GM19351 (cell line): ENCODE data around the gene LRRC39.
"Not testable (repeated sequence)": the region's sequence is repeated elsewhere in the genome, so short reads cannot be mapped to it uniquely, and the experiment has no call there.

Source experiments
- ATAC-seq: cut with Tn5 transposase; IDR thresholded peaks from one replicate; pipeline ENCODE4 v1.9.1; 2021; ENCODE audit warnings: mild to moderate bottlenecking, moderate library complexity; ENCODE audit not compliant: unreplicated experiment

Gene LRRC39

DNA sequence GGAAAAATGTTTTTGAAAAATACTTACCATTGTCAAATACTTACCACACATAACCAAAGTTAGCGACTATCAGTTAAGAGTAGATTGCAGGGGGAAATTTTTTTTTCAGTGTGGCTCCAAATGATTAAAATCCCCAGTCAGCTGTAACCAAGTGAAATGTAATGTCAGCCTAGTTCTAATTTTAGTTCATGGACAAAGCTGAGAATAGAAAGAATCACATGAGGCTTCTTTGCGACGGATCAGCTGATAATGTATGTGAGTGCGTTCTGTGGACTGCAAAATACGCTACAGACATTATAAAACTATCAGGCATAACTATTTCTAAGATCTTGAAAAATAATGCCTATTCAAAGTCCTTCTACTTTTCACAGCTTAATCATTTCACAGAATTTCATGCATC, at the start of gene LRRC39:
TSS of gene LRRC39 (minus strand) at position 166 of the 400 bp plus-strand sequence. CDS start 9,740 bp downstream, outside the sequence.
- ATAC-seq: no peak

DNA sequence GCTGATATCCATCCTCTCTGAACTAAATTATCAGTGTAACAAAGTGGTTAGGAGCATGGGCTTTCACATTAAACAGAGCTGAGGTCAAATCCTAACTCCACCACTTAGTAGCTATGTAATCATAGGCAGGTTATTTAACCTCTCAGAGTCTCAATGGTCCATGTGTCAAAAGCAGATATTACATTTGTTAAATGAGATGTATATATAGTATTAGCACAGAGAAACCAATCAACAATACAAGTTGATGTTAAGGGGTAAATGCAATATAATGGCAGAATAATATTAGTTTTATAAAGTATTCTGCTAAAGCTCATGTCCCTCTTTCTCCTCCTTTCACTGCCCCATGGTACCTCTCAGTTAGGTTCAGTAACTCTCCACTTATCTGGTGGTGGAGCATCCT, 44.4 kb upstream of the LRRC39 start:
- no peak for ATAC-seq

DNA sequence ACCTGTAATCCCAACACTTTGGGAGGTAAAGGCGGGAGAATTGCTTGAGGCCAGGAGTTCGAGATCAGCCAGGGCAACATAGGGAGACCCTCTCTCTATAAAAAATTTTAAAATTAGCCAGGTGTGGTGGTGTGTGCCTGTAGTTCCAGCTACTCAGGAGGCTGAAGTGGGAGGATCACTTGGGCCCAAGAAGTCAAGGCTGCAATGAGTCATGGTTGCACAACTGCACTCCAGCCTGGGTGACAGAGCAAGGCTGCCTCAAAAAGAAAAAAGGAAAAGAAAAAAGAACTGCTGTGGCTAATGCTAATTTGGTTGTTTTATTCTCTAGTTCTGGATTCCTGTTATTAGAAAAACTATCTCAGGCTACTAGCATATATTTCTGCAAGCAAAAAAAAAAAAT, 41.8 kb upstream of the LRRC39 start:
- no peak for ATAC-seq

DNA sequence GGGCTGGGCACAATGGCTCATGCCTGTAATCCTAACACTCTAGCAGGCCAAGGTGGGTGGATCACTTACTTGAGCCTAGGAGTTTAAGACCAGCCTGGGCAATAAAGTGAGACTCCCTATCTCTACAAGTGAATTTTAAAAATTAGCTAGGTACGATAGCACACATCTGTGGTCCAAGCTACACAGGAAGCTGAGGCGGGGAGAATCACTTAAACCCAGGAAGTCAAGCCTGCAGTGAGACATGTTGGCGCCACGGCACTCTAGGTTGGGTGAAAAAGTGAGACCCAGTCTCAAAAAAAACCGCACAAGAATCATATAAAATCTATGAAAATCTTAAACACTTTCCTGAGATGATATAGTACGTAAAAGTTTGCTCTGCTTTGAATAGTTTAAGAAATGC, 41.4 kb upstream of the LRRC39 start:
- no peak for ATAC-seq

DNA sequence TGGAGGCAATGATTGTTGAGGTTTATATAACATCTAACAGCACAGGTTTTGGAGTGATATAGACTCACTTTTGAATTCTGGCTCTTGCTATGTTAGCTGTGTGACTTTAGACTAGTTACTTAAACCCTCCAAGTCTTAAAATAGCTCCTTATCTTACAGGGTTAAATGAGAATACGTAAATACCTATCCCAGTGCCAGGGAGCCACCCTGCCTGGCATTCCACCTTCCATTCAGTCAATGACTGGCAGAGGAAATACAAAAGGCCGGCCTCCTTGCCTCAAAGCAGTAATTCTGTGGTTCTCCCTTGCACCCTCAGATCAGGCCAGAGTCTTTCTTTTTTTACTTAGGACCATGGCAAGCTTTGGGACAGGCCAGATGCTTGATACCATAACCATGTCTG, 39.8 kb upstream of the LRRC39 start:
- ATAC-seq: no peak

DNA sequence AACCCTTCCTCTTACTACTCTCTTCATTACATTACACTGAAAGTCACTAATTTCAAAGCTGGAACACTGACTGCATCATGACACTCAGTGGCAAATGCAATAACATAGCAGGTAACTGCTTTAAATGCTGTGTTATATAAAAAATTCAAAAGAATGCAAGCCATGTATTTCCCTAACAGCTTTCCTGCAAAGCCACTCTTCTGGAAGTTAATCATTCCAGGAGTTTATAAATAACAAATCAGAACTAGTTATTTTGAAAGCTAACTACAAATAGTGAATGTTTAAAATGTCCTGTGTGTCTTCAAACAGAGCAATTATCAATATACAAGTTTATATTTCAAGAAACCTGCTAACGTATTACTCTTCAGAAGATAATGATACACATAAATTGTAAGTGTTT, 37.0 kb upstream of the LRRC39 start:
- no peak for ATAC-seq

DNA sequence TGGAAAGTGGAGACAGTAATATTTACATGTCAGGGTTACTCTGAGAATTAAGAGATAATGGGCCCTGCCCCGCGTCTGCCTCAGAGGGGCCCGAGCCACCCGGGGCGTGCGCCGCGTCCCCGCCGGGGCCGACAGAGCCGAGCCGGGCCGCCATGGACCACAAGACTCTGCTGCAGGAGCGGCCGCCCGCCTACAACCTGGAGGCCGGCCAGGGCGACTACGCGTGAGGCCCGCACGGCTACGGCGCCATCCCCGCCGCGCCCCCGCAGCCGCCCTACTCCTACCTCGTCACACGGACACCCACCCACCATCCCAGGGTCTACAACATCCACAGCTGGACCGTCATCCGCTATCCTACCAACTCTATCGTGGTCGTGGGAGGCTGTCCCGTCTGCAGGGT, 35.1 kb upstream of the LRRC39 start:
- ATAC-seq: no peak

DNA sequence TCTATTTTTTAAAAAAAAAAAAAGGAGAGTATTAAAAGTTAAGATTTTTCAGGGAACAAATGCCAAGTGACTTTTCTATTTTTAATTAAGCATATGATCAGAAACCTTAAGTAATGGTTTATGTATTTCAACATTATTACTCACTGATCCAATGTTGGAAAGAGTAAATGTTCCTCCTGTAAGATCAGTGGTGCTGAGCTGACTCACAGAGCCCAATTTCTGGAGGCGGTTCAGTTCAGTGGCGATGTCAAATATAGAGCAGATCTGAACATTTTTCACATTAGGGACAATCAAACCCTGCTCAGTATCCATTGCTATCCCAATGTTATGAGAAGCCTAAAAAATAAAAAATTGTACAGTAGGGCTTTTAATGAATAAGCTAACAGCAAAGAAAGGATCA, 28.2 kb upstream of the LRRC39 start:
- ATAC-seq: no peak

DNA sequence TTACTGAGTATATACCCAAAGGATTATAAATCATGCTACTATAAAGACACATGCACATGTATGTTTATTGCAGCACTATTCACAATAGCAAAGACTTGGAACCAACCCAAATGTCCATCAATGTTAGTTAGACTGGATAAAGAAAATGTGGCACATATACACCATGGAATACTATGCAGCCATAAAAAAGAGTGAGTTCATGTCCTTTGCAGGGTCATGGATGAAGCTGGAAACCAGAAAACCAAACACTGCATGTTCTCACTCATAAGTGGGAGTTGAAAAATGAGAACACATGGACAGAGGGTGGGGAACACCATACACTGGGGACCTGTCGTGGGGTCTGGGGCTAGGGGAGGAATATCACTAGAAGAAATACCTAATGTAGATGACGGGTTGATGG, 27.5 kb upstream of the LRRC39 start:
- ATAC-seq: not testable (repeated sequence)

DNA sequence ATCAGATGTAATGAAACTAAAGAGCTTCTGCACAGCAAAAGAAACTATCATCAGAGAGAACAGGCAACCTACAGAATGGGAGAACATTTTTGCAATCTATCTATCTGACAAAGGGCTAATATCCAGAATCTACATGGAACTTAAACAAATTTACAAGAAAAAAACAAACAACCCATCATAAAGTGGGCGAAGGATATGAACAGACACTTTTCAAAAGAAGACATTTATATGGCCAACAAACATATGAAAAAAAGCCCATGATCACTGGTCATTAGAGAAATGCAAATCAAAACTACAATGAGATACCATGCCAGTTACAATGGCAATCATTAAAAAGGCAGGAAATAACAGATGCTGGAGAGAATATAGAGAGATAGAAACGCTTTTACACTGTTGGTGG, 27.0 kb upstream of the LRRC39 start:
- not testable (repeated sequence) for ATAC-seq

DNA sequence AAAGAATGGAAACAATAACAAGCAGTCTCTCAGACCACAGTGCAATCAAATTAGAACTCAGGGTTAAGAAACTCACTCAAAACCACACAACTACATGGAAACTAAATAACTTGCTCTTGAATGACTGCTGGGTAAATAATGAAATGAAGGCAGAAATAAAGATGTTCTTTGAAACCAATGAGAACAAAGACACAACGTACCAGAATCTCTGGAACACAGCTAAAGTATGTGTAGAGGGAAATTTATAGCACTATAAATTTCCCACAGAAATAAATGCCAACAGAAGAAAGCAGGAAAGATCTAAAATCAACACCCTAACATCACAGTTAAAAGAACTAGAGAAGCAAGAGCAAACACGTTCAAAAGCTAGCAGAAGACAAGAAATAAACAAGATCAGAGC, 24.6 kb upstream of the LRRC39 start:
- ATAC-seq: not testable (repeated sequence)

DNA sequence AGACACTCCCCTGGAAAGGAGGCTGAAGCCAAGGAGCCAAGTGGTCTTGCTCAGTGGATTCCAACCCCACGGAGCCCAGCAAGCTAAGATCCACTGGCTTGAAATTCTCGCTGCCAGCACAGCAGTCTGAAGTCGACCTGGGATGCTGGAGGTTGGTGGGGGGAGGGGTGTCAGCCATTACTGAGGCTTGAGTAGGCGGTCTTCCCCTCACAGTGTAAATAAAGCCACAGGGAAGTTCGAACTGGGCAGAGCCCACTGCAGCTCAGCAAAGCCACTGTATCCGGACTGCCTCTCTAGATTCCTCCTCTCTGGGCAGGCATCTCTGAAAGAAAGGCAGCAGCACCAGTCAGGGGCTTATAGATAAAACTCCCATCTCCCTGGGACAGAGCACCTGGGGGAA, 22.0 kb upstream of the LRRC39 start:
- not testable (repeated sequence) for ATAC-seq

DNA sequence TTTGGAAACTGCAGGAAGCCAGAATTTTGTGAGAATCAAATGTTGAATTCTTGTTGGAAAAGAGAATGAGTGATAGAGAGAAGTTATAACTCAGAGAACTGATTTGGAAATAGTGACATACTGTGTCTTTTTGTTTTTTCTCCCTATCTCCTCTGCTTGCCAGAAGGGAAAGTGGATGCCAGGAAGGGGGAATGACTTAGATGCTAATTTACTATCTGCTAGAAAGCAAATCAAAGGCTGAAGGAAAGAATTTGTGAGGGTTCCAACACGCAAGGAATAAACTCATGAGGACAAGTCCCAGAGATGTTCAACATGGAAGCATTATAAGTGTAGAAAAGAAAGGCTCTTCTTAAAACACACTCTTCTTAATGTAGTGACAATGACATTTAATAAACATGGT, 20.5 kb upstream of the LRRC39 start:
- no peak for ATAC-seq

DNA sequence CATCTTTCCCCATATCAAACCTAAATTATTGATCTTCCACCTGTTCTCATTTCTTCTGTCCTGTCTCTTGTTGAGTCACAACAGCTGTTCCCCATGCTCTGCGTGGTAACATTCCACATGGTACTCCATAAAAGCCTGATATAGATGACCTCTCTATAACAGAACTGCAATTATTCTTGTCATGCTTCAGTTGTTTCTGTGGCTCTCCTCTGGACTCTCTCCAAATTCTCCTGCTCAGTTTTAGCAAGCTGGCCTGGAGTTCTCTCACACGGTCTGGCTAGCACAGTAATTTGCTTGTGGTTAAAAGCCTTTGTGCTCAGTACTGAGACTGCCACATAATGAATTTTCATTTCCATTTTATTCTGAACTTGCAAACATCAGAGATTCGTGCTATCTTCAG, 10.6 kb upstream of the LRRC39 start:
- ATAC-seq: peak; percentile 57

DNA sequence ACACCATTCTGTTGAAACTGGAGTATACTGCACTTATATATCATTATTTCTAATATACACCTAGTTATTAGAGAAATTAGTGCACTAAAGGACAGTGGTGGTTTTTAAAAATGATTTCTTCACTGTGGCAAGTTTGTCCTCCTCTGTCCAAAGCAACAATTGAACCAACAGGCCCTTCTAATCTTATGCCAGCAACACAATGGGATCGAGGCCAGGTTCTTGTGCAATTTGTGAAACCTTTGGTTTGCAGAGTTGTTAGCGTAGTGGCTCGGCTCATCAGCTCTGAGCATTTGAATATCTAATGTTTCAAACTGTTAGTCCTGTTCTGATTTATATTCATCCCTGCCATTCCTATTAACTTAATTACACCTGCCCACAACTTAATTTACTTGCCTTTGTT, 9.9 kb upstream of the LRRC39 start:
- ATAC-seq: no peak

DNA sequence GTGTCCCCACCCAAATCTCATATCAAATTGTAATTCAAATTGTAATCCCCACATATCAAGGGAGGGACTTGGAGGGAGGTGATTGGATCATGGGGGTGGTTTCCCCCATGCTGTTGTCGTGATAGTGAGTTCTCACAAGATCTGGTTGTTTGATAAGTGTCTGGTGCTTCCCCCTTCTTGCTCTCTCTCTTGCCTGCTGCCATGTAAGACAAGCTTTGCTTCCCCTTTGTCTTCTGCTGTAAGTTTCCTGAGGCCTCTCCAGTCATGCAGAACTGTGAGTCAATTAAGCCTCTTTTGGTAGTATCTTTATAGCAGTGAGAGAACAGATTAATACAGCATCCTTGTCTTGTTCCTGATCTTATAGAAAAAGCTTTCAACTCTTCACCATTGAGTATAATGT, 6.5 kb upstream of the LRRC39 start:
- ATAC-seq: peak; percentile 90

DNA sequence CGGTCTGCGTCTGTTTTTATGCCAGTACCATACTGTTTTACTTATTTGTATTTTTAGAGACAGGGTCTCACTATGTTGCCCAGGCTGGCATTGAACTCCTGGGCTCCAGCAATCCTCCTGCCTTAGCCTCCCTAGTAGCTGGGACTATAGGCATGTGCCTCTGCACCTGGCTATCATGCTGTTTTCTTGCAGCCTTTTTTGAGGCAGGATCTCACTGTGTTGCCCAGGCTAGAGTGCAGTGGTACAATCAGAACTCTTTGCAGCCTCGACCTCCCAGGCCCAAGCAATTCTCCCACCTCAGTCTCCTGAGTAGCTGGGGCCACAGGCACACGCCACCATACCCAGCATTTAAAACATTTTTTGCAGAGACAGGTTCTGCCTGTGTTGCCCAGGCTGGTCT, 5.3 kb upstream of the LRRC39 start:
- ATAC-seq: no peak

DNA sequence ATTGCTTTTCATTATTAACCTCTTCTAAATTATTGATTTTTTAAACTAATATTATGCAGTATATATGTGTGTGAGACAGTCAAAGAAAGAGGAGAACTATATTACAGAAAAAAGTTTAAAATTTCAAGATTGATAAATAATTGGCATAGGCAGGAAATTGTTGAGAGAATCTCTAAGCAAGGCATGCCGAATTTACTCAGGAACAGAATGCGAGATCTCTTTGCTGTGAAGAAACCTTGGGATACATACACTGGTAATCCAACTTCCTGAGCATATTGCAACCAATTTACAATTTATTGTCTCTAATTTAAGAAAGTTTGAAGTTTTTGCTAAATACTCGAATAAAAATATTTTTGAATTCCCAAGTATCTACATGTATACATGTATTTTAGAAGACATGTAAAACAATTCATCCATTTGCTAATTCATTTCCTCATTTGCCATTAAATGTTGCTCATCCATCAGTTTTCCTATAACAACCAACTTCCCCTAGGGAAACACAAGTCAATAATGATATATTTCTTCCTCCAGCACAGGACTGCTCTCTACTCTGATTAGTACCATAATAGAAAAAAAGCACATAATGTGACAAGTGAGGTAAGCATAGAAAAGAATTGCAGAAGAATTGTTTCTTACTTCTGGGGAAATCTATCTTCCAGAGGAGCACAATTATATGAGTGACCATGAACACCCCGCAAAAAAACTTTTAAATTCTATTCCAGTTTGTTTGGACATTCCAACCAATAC, 588 bp downstream of the LRRC39 start:
- ATAC-seq: no peak

DNA sequence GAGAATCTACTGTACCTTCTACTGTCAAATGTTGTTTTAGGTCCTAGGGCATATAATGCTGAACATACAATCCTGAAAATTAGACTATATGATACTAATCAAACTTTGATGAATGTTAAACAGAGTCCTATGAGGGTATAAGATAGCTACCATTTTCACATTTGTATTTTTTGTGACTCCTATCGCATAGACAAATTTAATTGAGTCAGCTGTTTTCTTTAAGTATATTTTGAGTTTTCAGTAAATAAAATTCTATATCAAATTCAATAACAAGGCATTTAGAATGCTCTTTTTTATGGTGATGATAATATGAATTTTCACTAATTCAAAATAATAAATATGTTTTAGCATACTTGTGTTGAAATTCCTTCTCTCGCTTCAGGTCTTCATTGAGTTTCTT, 10.0 kb downstream of the LRRC39 start:
- no peak for ATAC-seq

DNA sequence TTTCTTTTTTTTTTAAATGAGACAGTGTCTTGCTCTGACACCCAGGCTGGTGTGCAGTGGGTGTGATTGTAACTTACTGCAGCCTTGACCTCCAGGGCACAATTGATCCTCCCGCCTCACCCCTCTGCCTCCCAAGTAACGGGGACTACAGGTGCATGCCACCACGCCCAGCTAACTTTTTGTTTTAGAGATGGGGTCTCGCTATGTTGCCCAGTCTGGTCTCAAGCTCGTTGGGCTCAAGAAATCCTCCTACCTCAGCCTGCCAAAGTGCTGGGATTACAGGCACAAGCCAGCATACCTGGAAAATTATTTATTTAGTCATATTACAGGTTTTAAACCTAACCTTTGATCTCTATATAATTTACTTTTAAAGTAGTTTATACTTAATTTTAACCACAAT, 13.4 kb downstream of the LRRC39 start:
- ATAC-seq: no peak

DNA sequence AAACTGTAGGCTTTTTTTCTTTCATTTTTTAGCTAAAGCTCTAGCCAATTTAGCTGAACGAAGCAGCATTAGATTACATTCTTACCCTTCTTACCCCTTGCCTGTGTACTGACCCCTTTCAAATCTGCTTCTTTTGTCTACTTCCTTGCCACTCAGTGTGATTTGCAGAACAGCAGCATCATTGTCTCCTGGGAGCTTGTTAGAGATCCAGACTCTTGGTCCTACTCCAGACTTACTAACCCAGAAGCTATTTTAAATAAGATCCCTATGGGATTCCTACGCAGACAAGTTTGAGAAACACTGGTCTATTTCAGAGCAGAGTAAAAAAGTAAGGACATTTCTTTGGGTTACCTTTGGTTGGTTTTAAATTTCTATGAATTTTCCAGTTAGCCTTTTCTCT, 13.8 kb downstream of the LRRC39 start:
- no peak for ATAC-seq

DNA sequence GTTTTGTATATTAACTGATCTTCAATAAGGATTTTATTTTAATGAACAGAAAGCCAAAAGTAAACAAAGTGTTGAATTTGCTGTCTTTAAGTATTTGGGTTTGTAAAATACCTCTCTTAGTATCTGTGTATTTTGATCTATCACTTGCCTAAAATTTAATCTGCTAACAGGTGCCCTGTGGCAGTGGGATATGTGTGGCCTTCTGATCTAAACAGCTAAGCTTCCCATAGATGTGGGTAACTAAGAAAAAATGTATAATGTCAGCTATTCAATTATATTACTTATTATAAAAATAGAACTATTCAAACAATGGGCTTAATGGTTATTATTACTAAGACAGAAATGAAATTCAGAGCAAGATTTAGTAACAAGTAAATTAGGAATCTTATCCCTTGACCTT, 15.2 kb downstream of the LRRC39 start:
- no peak for ATAC-seq

DNA sequence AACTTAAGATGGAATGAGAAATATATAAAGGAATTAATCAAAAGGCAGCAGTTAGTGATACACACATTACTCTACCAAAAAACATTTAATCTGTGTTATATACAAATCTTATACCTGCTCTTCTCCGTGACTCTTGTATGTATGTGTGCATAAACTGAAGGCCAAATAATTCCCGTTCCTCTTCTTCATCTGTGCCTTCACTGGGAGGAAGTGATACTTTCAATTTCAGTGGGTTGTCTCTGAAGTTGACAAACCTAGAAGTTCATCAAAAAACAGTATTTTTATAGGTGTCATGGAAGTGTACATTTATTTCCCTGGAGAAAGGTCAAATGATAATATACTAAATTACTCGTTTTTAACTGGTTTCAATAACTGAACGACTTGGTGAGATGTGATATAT, 25.8 kb downstream of the LRRC39 start:
- peak; percentile 70 for ATAC-seq
